ENCODE data around the gene MIER1.
"Not testable (repeated sequence)": the region's sequence is repeated elsewhere in the genome, so short reads cannot be mapped to it uniquely, and the experiment has no call there.

Gene MIER1

GRCh38 chr1:66924756-66925557 is at the start of gene MIER1, which contains the start of gene DNAI4:
Gene MIER1, plus strand, starts transcription at chr1:66924990. Its CDS starts 39 bp downstream, at chr1:66925029.
Gene DNAI4, minus strand, starts transcription at chr1:66924856. Its CDS starts 25 bp downstream, at chr1:66924831.
- DNase-seq: peak; percentile 96 to 97

GRCh38 chr1:66876664-66877063 is 48.1 kb upstream of the MIER1 start:
- DNase-seq: no peak

GRCh38 chr1:66889030-66889429 is 35.8 kb upstream of the MIER1 start:
- DNase-seq: no peak

- DNase-seq: no peak
Observed at GRCh38 chr1:66890621-66891020, 34.2 kb upstream of the MIER1 start.

- no peak for DNase-seq
Observed at GRCh38 chr1:66893712-66894111, 31.1 kb upstream of the MIER1 start.

- not testable (repeated sequence) for DNase-seq
Observed at GRCh38 chr1:66915203-66915602, 9.6 kb upstream of the MIER1 start.

GRCh38 chr1:66916320-66916719 is 8.5 kb upstream of the MIER1 start:
- no peak for DNase-seq

GRCh38 chr1:66917476-66917875 is 7.3 kb upstream of the MIER1 start:
- DNase-seq: no peak

- DNase-seq: no peak
Observed at GRCh38 chr1:66919063-66919462, 5.7 kb upstream of the MIER1 start.

GRCh38 chr1:66919828-66920227 is 5.0 kb upstream of the MIER1 start:
- DNase-seq: no peak

- DNase-seq: no peak
Observed at GRCh38 chr1:66920543-66920942, 4.2 kb upstream of the MIER1 start.

- no peak for DNase-seq
Observed at GRCh38 chr1:66925558-66925910, 744 bp downstream of the MIER1 start.

GRCh38 chr1:66925944-66926343 is 1.2 kb downstream of the MIER1 start:
- no peak for DNase-seq

GRCh38 chr1:66927528-66927927 is 2.7 kb downstream of the MIER1 start:
- DNase-seq: no peak

GRCh38 chr1:66929146-66929688 is 4.4 kb downstream of the MIER1 start:
- DNase-seq: peak; percentile 61 to 65

- no peak for DNase-seq
Observed at GRCh38 chr1:66929691-66929998, 4.9 kb downstream of the MIER1 start.

GRCh38 chr1:66929999-66930822 is 5.4 kb downstream of the MIER1 start:
- peak; percentile 92 to 94 for DNase-seq

GRCh38 chr1:66930823-66931174 is 6.0 kb downstream of the MIER1 start:
- DNase-seq: no peak

GRCh38 chr1:66931590-66931989 is 6.8 kb downstream of the MIER1 start:
- DNase-seq: no peak

- no peak for DNase-seq
Observed at GRCh38 chr1:66932291-66932690, 7.5 kb downstream of the MIER1 start.

GRCh38 chr1:66933887-66934700 is 9.3 kb downstream of the MIER1 start:
- no peak for DNase-seq

- DNase-seq: no peak
Observed at GRCh38 chr1:66937529-66938234, 12.9 kb downstream of the MIER1 start.

All from inflammatory macrophage treated with lipopolysaccharide for 1 hour (primary cell).